Fibroblast of lung (primary cell): ENCODE results near the gene PPP6R3. TPM values are rescaled to one million over a fixed set of nuclear protein-coding genes. Genes with fewer than 3 reads are reported as not detected.

Experiments
- DNase-seq, 2 donors: peaks; one replicate each; pipeline versions ENCODE4 v3.0.0 to v3.0.0-alpha.2; 2010; ENCODE audit warnings: low read depth in 2 of 2
- H2AFZ ChIP-seq: 2 replicates; pipeline ENCODE4 v1.5.1; 2012; ENCODE audit warnings: low read length, control low read depth, inconsistent platforms
- H3K27ac ChIP-seq: 2 replicates; pipeline ENCODE4 v1.5.1; 2011; ENCODE audit warnings: low read length, control low read depth; ENCODE audit not compliant: insufficient read depth
- H3K27me3 ChIP-seq: 2 replicates; pipeline ENCODE4 v1.5.1; 2011; ENCODE audit warnings: mild to moderate bottlenecking, low read length; ENCODE audit not compliant: control insufficient read depth, insufficient read depth
- H3K36me3 ChIP-seq: 2 replicates; pipeline ENCODE4 v1.5.1; 2011; ENCODE audit warnings: low read length; ENCODE audit not compliant: control insufficient read depth, insufficient read depth
- H3K4me1 ChIP-seq: 2 replicates; pipeline ENCODE4 v1.5.1; 2011; ENCODE audit warnings: low read length; ENCODE audit not compliant: control insufficient read depth, insufficient read depth; ENCODE audit errors: extremely low read depth
- H3K4me2 ChIP-seq: 2 replicates; pipeline ENCODE4 v1.5.1; 2011; ENCODE audit warnings: low read length, control low read depth; ENCODE audit not compliant: insufficient read depth; ENCODE audit errors: extremely low read depth
- H3K4me3 ChIP-seq, 4 experiments: fragments of 200-600 bp in 1 of 4; sonication (generic) in 1 of 4; replicated peaks in 1 of 4; 2 replicates each; pipeline ENCODE4 v1.5.1; 2011 to 2016; ENCODE audit warnings: low read length in 4 of 4, low read depth in 3 of 4, mild to moderate bottlenecking in 3 of 4, control low read depth in 2 of 4, inconsistent platforms in 1 of 4, mixed read lengths in 1 of 4; ENCODE audit not compliant: insufficient read depth in 1 of 4; ENCODE audit errors: control extremely low read depth in 1 of 4
- H3K79me2 ChIP-seq: 2 replicates; pipeline ENCODE4 v1.5.1; 2012; ENCODE audit warnings: mild to moderate bottlenecking, low read length, inconsistent platforms; ENCODE audit not compliant: control insufficient read depth, insufficient read depth
- H3K9ac ChIP-seq: 2 replicates; pipeline ENCODE4 v1.5.1; 2011; ENCODE audit warnings: mild to moderate bottlenecking, low read length, control low read depth; ENCODE audit not compliant: insufficient read depth
- H3K9me3 ChIP-seq: 2 replicates; pipeline ENCODE4 v1.5.1; 2012; ENCODE audit warnings: low read depth, low read length; ENCODE audit not compliant: control insufficient read depth, insufficient read depth
- H4K20me1 ChIP-seq: 2 replicates; pipeline ENCODE4 v1.5.1; 2011; ENCODE audit warnings: low read length; ENCODE audit not compliant: control insufficient read depth, insufficient read depth; ENCODE audit errors: extremely low read depth
- EZH2 ChIP-seq: IDR thresholded peaks from 2 replicates; pipeline ENCODE4 v1.5.1; 2012; ENCODE audit warnings: low read length, control low read depth, mild to moderate bottlenecking; ENCODE audit errors: missing control alignments
- polyA plus RNA-seq, 2 donors: library from polyadenylated mRNA; depleted of rRNA in 1 of 2; stranded (reverse) in 1 of 2; unstranded in 1 of 2; fragments of >200 nt; gene quantifications; 2 replicates each; pipeline ENCODE4 v1.2.1, GENCODE V29; 2011 to 2012; ENCODE audit warnings: missing spikeins in 1 of 2
- total RNA-seq: library from RNA; depleted of rRNA; stranded (reverse); fragments of >200 nt; gene quantifications from 2 replicates; pipeline ENCODE4 v1.2.1, GENCODE V29; 2014
- TF ChIP-seq, protein P1 (sequence below), 2 donors: IDR thresholded peaks in 1 of 2; conservative IDR thresholded peaks in 1 of 2; 1 replicate in 1 of 2; 2 replicates in 1 of 2; pipeline ENCODE4 v1.5.1; 2011 to 2012; ENCODE audit warnings: low read length in 2 of 2, control low read depth in 1 of 2, inconsistent platforms in 1 of 2, low read depth in 1 of 2, mild to moderate bottlenecking in 1 of 2

Gene PPP6R3
- total and polyA plus RNA-seq, 2 donors (not counting 1 experiment from before 2014, with no cell fraction given), result 44.2 to 120 TPM

DNA sequence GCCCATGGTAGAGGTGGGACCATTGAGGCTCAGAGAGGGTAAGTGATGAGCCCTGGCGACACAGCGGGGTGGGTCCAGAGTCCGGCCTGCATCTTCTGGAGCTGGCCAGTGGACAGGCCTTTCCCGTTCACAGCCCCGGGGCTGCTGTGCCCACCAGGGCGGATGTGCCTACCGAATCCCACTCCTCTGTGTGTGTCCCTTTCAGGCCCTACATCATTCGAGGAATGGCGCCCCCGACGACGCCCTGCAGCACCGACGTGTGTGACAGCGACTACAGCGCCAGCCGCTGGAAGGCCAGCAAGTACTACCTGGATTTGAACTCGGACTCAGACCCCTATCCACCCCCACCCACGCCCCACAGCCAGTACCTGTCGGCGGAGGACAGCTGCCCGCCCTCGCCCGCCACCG lies 11.9 kb upstream of the PPP6R3 start:
- no peak overlapping the region for H3K27ac ChIP-seq
- TF ChIP-seq EZH2, result no peak
- TF ChIP-seq, protein P1, sequence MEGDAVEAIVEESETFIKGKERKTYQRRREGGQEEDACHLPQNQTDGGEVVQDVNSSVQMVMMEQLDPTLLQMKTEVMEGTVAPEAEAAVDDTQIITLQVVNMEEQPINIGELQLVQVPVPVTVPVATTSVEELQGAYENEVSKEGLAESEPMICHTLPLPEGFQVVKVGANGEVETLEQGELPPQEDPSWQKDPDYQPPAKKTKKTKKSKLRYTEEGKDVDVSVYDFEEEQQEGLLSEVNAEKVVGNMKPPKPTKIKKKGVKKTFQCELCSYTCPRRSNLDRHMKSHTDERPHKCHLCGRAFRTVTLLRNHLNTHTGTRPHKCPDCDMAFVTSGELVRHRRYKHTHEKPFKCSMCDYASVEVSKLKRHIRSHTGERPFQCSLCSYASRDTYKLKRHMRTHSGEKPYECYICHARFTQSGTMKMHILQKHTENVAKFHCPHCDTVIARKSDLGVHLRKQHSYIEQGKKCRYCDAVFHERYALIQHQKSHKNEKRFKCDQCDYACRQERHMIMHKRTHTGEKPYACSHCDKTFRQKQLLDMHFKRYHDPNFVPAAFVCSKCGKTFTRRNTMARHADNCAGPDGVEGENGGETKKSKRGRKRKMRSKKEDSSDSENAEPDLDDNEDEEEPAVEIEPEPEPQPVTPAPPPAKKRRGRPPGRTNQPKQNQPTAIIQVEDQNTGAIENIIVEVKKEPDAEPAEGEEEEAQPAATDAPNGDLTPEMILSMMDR (conservative IDR thresholded peaks at IDR 0.05 in 1 of 2, IDR thresholded peaks at IDR 0.05 in 1 of 2; ENCODE audit: low read depth in 1 of 2, low read length in 2 of 2), result no peak
- H3K27me3 ChIP-seq, result no peaks in the 10 kb centered on the region
- H4K20me1 ChIP-seq, result no peaks in the 10 kb centered on the region
- no peak overlapping the region for H3K9ac ChIP-seq
- no peak overlapping the region for H3K4me2 ChIP-seq
- H2AFZ ChIP-seq, result no peak overlapping the region
- no peaks in the 10 kb centered on the region for H3K79me2 ChIP-seq
- H3K4me3 ChIP-seq, result no peak overlapping the region
- no peaks in the 10 kb centered on the region for H3K4me1 ChIP-seq
- H3K9me3 ChIP-seq, result no peaks in the 10 kb centered on the region
- DNase-seq, result no peak
- H3K36me3 ChIP-seq, result no peaks in the 10 kb centered on the region

DNA sequence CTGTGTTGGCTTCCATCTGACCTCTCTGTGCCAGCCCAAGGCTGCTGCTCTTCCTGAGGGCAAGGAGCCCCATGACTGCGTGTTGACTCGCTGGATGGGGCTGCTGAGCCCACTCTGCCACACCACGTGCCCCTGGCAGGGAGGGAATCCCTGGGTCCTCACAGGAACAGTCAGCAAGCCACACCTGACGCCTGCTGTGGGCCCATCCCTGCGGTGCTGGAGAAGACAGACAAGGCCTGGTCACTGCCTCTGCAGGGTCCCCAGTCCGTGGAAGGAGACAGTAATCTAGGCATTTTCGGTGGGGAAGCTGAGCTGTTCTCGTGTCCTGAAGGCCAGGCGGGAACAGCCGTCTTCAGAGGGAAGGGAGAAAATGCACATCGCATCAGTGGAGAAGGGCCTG lies 10.6 kb upstream of the PPP6R3 start:
- H3K4me3 ChIP-seq, result no peak overlapping the region
- H3K79me2 ChIP-seq, result no peaks in the 10 kb centered on the region
- no peaks in the 10 kb centered on the region for H3K27me3 ChIP-seq
- DNase-seq, result no peak
- H4K20me1 ChIP-seq, result no peaks in the 10 kb centered on the region
- H3K9ac ChIP-seq, result no peak overlapping the region
- no peak overlapping the region for H3K4me2 ChIP-seq
- H3K27ac ChIP-seq, result no peak overlapping the region
- no peaks in the 10 kb centered on the region for H3K4me1 ChIP-seq
- TF ChIP-seq, protein P1 (conservative IDR thresholded peaks at IDR 0.05 in 1 of 2, IDR thresholded peaks at IDR 0.05 in 1 of 2; ENCODE audit: low read depth in 1 of 2, low read length in 2 of 2), result no peak
- no peak for TF ChIP-seq EZH2
- no peaks in the 10 kb centered on the region for H3K9me3 ChIP-seq
- H2AFZ ChIP-seq, result no peak overlapping the region
- no peaks in the 10 kb centered on the region for H3K36me3 ChIP-seq

DNA sequence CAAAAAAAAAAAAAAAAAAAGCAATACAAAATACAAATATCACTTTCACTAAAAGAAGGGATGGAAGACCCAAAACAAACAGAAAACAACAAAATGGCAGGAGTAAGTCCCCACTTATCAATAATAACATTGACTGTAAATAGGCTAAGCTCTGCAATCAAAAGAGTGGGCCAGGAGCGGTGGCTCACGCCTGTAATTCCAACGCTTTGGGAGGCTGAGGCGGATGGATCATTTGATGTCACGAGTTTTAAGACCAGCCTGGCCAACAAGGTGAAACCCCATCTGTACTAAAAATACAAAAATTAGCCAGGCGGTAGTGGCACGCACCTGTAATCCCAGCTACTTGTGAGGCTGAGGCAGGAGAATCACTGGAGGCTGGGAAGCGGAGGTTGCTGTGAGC lies 9.8 kb upstream of the PPP6R3 start:
- no peak overlapping the region for H3K4me2 ChIP-seq
- H3K9me3 ChIP-seq, result no peaks in the 10 kb centered on the region
- DNase-seq, result no peak
- no peaks in the 10 kb centered on the region for H3K36me3 ChIP-seq
- H3K4me1 ChIP-seq, result no peaks in the 10 kb centered on the region
- no peaks in the 10 kb centered on the region for H3K27me3 ChIP-seq
- no peak overlapping the region for H3K9ac ChIP-seq
- no peaks in the 10 kb centered on the region for H4K20me1 ChIP-seq
- H3K4me3 ChIP-seq, result no peak overlapping the region
- H3K79me2 ChIP-seq, result no peaks in the 10 kb centered on the region
- H3K27ac ChIP-seq, result no peak overlapping the region
- TF ChIP-seq, protein P1 (conservative IDR thresholded peaks at IDR 0.05 in 1 of 2, IDR thresholded peaks at IDR 0.05 in 1 of 2; ENCODE audit: low read depth in 1 of 2, low read length in 2 of 2), result no peak
- TF ChIP-seq EZH2, result no peak
- no peak overlapping the region for H2AFZ ChIP-seq
